ENCODE measurements around the gene IFNA4.

DNA sequence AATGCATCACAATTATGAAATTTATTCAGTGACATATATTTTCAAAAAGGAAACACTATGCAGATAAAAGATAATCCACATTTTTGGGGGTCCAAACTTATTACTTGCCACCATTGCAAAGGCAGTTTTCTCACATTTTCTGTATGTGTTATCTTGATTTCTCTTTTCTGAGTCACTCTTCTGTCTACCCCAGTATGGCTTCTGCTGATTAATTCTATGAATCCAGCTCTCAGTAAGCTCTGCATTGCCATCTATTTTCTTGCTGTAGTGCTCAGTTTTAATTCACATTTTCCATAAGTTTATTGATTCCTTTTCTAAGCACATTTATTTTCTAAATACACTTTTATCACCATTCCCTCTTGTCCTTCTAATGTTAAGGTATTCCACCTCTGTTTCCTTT, 17.8 kb upstream of the IFNA4 start:
- TF ChIP-seq CTCF (tag by site-specific recombination; IDR thresholded peaks at IDR 0.05) (no peak), KLF9 (tag by site-specific recombination; IDR thresholded peaks at IDR 0.05; ENCODE audit: low read depth) (no peak), IKZF3 (tag by site-specific recombination; IDR thresholded peaks at IDR 0.05) (no peak), ZFHX2 (tag by site-specific recombination; conservative IDR thresholded peaks at IDR 0.05) (no peak), ZNF571 (tag by site-specific recombination; IDR thresholded peaks at IDR 0.05) (no peak), ZEB2 (tag by site-specific recombination; IDR thresholded peaks at IDR 0.05) (no peak), KLF10 (tag by site-specific recombination; IDR thresholded peaks at IDR 0.05) (no peak), ZBTB21 (tag by site-specific recombination; IDR thresholded peaks at IDR 0.05) (no peak), ZNF747 (tag by site-specific recombination; IDR thresholded peaks at IDR 0.05) (no peak), ZNF23 (tag by site-specific recombination; IDR thresholded peaks at IDR 0.05; ENCODE audit: borderline replicate concordance) (no peak), ZNF132 (tag by site-specific recombination; IDR thresholded peaks at IDR 0.05; ENCODE audit: borderline replicate concordance) (no peak), ZFP37 (tag by site-specific recombination; IDR thresholded peaks at IDR 0.05) (no peak)
- TF ChIP-seq, protein P1, sequence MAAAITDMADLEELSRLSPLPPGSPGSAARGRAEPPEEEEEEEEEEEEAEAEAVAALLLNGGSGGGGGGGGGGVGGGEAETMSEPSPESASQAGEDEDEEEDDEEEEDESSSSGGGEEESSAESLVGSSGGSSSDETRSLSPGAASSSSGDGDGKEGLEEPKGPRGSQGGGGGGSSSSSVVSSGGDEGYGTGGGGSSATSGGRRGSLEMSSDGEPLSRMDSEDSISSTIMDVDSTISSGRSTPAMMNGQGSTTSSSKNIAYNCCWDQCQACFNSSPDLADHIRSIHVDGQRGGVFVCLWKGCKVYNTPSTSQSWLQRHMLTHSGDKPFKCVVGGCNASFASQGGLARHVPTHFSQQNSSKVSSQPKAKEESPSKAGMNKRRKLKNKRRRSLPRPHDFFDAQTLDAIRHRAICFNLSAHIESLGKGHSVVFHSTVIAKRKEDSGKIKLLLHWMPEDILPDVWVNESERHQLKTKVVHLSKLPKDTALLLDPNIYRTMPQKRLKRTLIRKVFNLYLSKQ (tag by site-specific recombination; IDR thresholded peaks at IDR 0.05; ENCODE audit: borderline replicate concordance): no peak
- TF ChIP-seq, protein P2, sequence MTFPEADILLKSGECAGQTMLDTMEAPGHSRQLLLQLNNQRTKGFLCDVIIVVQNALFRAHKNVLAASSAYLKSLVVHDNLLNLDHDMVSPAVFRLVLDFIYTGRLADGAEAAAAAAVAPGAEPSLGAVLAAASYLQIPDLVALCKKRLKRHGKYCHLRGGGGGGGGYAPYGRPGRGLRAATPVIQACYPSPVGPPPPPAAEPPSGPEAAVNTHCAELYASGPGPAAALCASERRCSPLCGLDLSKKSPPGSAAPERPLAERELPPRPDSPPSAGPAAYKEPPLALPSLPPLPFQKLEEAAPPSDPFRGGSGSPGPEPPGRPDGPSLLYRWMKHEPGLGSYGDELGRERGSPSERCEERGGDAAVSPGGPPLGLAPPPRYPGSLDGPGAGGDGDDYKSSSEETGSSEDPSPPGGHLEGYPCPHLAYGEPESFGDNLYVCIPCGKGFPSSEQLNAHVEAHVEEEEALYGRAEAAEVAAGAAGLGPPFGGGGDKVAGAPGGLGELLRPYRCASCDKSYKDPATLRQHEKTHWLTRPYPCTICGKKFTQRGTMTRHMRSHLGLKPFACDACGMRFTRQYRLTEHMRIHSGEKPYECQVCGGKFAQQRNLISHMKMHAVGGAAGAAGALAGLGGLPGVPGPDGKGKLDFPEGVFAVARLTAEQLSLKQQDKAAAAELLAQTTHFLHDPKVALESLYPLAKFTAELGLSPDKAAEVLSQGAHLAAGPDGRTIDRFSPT (tag by site-specific recombination; IDR thresholded peaks at IDR 0.05): no peak

Measured in HEK293 (cell line).